ENCODE data around the gene PPP1R13B.

The PPP1R13B gene

GRCh38 chr14:103819503-103820307 is 27.7 kb downstream of the PPP1R13B start:
- H3K4me3 ChIP-seq, result no peak overlapping the region
- H3K4me1 ChIP-seq, result peaks cover 16 to 22% (median 21%) of the 10 kb centered on the region in 10 experiments
- no peaks in the 10 kb centered on the region for H3K27me3 ChIP-seq
- H3K36me3 ChIP-seq, result no peaks in the 10 kb centered on the region
- no peak overlapping the region for H3K27ac ChIP-seq
- H3K9me3 ChIP-seq (replicated peaks in 1 of 11), result no peaks in the 10 kb centered on the region
- no peak for TF ChIP-seq Cebpa-rat (IDR thresholded peaks at IDR 0.05)
- H3K4me2 ChIP-seq, result peak overlapping the region; percentile 41 to 76 (median 54)
- H3K9ac ChIP-seq, result peak overlapping the region in 1 of 11 experiments; percentile 15; a peak in 1 of 22 replicates
- peaks cover 0 to 23% (median 0%) of the 10 kb centered on the region in 11 experiments; a peak in 4 of 22 replicates for H4K20me1 ChIP-seq

DNA sequence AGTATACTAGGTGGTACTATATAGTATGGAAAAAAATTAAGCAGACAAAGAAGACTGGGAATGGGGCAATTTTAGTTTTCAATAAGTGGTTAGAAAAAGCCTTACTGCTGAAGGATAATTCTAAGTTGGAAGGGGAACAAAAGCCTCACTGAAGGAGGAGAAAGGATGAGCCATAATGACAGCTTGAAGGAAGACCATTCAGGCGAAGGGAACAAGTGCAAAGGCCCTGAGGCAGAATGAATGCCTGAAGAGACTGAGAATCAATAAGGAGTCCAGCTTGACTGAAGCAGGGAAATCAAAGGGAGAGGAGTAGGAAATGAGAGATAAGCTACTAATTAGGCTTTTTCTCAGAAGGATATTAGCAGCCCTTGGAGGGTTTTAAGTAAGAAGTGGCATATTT is 28.5 kb downstream of the PPP1R13B start:
- Histone ChIP-seq H3K36me3 (no peaks in the 10 kb centered on the region), H3K4me2 (no peak overlapping the region; a peak in 1 of 22 replicates), H3K9me3 (replicated peaks in 1 of 11) (no peaks in the 10 kb centered on the region), H4K20me1 (peaks cover 0 to 23% (median 0%) of the 10 kb centered on the region in 11 experiments; a peak in 4 of 22 replicates), H3K4me1 (peaks cover 16 to 22% (median 21%) of the 10 kb centered on the region in 10 experiments), H3K9ac (no peak overlapping the region), H3K4me3 (no peak overlapping the region), H3K27ac (no peak overlapping the region), H3K27me3 (no peaks in the 10 kb centered on the region)
- no peak for TF ChIP-seq Cebpa-rat (IDR thresholded peaks at IDR 0.05)

DNA sequence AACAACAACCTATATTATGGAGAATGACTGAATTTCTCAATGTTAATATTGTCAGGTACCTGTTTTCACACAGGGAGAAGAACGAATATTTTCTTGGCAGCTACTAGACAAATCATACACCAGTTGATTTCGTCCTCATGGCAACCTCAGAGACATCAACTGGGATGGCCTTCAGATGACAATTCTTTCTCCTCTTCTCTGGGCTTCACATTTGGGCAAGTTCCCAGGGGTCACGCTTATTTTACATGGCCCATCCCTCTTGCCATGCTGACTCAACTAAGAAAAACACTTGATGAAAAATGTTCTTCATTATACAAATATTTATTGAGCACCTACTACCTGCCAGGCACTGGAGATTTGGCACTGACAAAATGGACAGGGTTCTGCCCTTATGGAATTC is 29.0 kb downstream of the PPP1R13B start:
- Histone ChIP-seq H3K27me3 (no peaks in the 10 kb centered on the region), H4K20me1 (peaks cover 0 to 23% (median 0%) of the 10 kb centered on the region in 11 experiments; a peak in 4 of 22 replicates), H3K4me3 (no peak overlapping the region), H3K9ac (no peak overlapping the region), H3K36me3 (no peaks in the 10 kb centered on the region), H3K4me1 (peaks cover 16 to 22% (median 21%) of the 10 kb centered on the region in 10 experiments), H3K4me2 (no peak overlapping the region), H3K27ac (no peak overlapping the region), H3K9me3 (replicated peaks in 1 of 11) (no peaks in the 10 kb centered on the region)
- no peak for TF ChIP-seq Cebpa-rat (IDR thresholded peaks at IDR 0.05)

DNA sequence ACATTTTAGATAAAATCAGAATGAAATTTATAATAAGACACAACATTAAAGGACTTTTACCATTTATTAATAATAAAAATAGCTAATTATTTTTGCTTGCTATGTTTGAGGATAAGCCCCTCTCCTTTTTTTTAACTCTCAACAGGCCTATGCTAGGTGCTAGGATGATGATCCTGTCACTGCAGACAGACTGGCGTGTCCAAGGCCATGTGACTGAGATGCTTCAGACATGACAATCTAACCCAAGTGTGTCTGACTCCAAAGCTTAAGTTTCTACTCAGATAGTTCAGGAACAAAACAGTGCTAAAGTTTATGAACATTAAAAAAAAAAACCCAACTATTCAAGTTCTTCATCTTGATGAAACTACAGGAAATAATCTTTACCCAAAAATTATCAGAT is 29.8 kb downstream of the PPP1R13B start:
- H3K36me3 ChIP-seq, result no peaks in the 10 kb centered on the region
- H3K27me3 ChIP-seq, result no peaks in the 10 kb centered on the region
- H3K4me1 ChIP-seq, result peaks cover 16 to 22% (median 21%) of the 10 kb centered on the region in 10 experiments
- no peak overlapping the region for H3K27ac ChIP-seq
- H3K9me3 ChIP-seq (replicated peaks in 1 of 11), result no peaks in the 10 kb centered on the region
- TF ChIP-seq Cebpa-rat (IDR thresholded peaks at IDR 0.05), result no peak
- H3K4me3 ChIP-seq, result no peak overlapping the region
- no peak overlapping the region for H3K9ac ChIP-seq
- H3K4me2 ChIP-seq, result no peak overlapping the region
- H4K20me1 ChIP-seq, result peaks cover 0 to 23% (median 0%) of the 10 kb centered on the region in 11 experiments; a peak in 4 of 22 replicates

- H3K27me3 ChIP-seq, result no peaks in the 10 kb centered on the region
- no peak for TF ChIP-seq Cebpa-rat (IDR thresholded peaks at IDR 0.05)
- H3K9me3 ChIP-seq (replicated peaks in 1 of 11), result no peaks in the 10 kb centered on the region
- H3K4me3 ChIP-seq, result no peak overlapping the region
- H3K36me3 ChIP-seq, result no peaks in the 10 kb centered on the region
- no peak overlapping the region for H3K9ac ChIP-seq
- H4K20me1 ChIP-seq, result peaks cover 0 to 23% (median 0%) of the 10 kb centered on the region in 11 experiments; a peak in 4 of 22 replicates
- H3K4me1 ChIP-seq, result peaks cover 16 to 22% (median 21%) of the 10 kb centered on the region in 10 experiments
- no peak overlapping the region for H3K4me2 ChIP-seq
- H3K27ac ChIP-seq, result no peak overlapping the region
Measured at GRCh38 chr14:103816991-103817390, 30.4 kb downstream of the PPP1R13B start.

- H3K9me3 ChIP-seq (replicated peaks in 1 of 11), result no peaks in the 10 kb centered on the region
- H4K20me1 ChIP-seq, result peaks cover 0 to 16% (median 0%) of the 10 kb centered on the region in 11 experiments; a peak in 4 of 22 replicates
- H3K27ac ChIP-seq, result no peak overlapping the region
- no peaks in the 10 kb centered on the region for H3K36me3 ChIP-seq
- TF ChIP-seq Cebpa-rat (IDR thresholded peaks at IDR 0.05), result no peak
- H3K9ac ChIP-seq, result no peak overlapping the region
- H3K27me3 ChIP-seq, result no peaks in the 10 kb centered on the region
- no peak overlapping the region for H3K4me2 ChIP-seq
- H3K4me3 ChIP-seq, result no peak overlapping the region
- peaks cover 6 to 10% (median 9%) of the 10 kb centered on the region in 10 experiments; a peak in 19 of 20 replicates for H3K4me1 ChIP-seq
Measured at GRCh38 chr14:103815253-103815652, 32.1 kb downstream of the PPP1R13B start.

DNA sequence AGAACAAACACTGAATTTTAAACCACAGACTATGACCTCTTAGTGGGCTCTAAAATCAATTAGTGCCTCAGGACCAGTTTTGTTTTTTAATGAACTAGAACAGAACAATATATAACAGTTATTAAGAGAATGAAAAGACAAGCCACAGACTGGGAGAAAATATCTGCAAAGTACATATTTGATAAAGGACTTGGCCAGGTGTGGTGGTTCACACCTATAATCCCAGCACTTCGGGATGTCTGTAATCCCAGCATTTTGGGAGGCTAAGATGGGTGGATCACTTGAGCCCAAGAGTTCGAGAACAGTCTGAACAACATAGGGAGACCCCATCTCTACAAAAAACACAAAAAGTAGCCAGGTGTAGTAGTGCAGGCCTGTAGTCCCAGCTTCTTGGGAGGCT is 36.2 kb downstream of the PPP1R13B start:
- Histone ChIP-seq H3K4me2 (no peak overlapping the region), H3K9ac (no peak overlapping the region), H3K27ac (no peak overlapping the region), H4K20me1 (peaks cover 0 to 13% (median 0%) of the 10 kb centered on the region in 11 experiments; a peak in 4 of 22 replicates), H3K9me3 (replicated peaks in 1 of 11) (no peaks in the 10 kb centered on the region), H3K36me3 (no peaks in the 10 kb centered on the region), H3K27me3 (no peaks in the 10 kb centered on the region), H3K4me3 (no peak overlapping the region), H3K4me1 (peaks cover 6 to 22% (median 21%) of the 10 kb centered on the region in 10 experiments; a peak in 18 of 20 replicates)
- no peak for TF ChIP-seq Cebpa-rat (IDR thresholded peaks at IDR 0.05)

GRCh38 chr14:103808403-103809001 is 38.9 kb downstream of the PPP1R13B start:
- peak overlapping the region in 2 of 11 experiments; percentile 67 to 77; a peak in 2 of 22 replicates for H3K27ac ChIP-seq
- H3K36me3 ChIP-seq, result no peaks in the 10 kb centered on the region
- H3K4me2 ChIP-seq, result peak overlapping the region in 5 of 11 experiments; percentile 29 to 78 (median 73); a peak in 3 of 22 replicates
- H3K9ac ChIP-seq, result no peak overlapping the region
- TF ChIP-seq Cebpa-rat (IDR thresholded peaks at IDR 0.05), result no peak
- no peaks in the 10 kb centered on the region for H3K27me3 ChIP-seq
- H3K4me3 ChIP-seq, result no peak overlapping the region
- H4K20me1 ChIP-seq, result peaks cover 0 to 16% (median 0%) of the 10 kb centered on the region in 11 experiments; a peak in 4 of 22 replicates
- peaks cover 10 to 43% (median 39%) of the 10 kb centered on the region in 10 experiments; a peak in 19 of 20 replicates for H3K4me1 ChIP-seq
- no peaks in the 10 kb centered on the region for H3K9me3 ChIP-seq (replicated peaks in 1 of 11)

DNA sequence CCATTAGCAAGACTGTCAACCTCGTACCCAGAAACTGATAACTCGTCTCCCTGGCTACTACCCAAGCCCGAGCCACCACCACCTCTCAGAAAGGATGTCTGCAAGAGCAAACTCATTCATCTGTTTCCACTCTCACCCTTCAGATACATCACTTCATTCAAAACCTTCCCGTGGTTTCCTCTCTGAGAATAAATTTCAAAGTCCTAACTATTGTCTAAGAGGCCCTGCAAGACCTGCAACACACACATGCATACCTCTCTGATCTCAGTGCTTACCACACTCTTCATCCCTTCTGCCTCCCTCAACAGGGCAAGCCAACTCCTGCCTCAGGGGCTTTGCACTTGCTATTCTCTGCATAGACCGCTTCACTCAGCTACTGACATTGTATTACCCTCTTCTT is 40.6 kb downstream of the PPP1R13B start:
- H3K27me3 ChIP-seq, result no peaks in the 10 kb centered on the region
- peak overlapping the region in 5 of 11 experiments; percentile 1 to 56 (median 39); a peak in 3 of 22 replicates for H3K9ac ChIP-seq
- no peak overlapping the region for H3K4me3 ChIP-seq
- H3K27ac ChIP-seq, result peak overlapping the region in 3 of 11 experiments; percentile 32 to 77 (median 67); a peak in 6 of 22 replicates
- peak in 4 of 11 experiments; percentile 34 to 95 (median 70); a peak in 6 of 22 replicates for TF ChIP-seq Cebpa-rat (IDR thresholded peaks at IDR 0.05)
- H3K9me3 ChIP-seq (replicated peaks in 1 of 11), result no peaks in the 10 kb centered on the region
- H3K4me1 ChIP-seq, result peaks cover 10 to 43% (median 40%) of the 10 kb centered on the region in 10 experiments; a peak in 19 of 20 replicates
- H4K20me1 ChIP-seq, result peaks cover 0 to 16% (median 0%) of the 10 kb centered on the region in 11 experiments; a peak in 4 of 22 replicates
- peak overlapping the region in 9 of 11 experiments; percentile 24 to 78 (median 73); a peak in 18 of 22 replicates for H3K4me2 ChIP-seq
- H3K36me3 ChIP-seq, result no peaks in the 10 kb centered on the region
